HUES64 (cell line): ENCODE results near the gene CES1.
"Not testable (repeated sequence)": the region's sequence is repeated elsewhere in the genome, so short reads cannot be mapped to it uniquely, and the experiment has no call there.

Experiments used
- H3K27ac ChIP-seq: 2 replicates; pipeline ENCODE4 v1.7.0; 2013; ENCODE audit warnings: low read depth, low read length, inconsistent platforms
- H3K27me3 ChIP-seq: 2 replicates; pipeline ENCODE4 v1.6.1; 2013; ENCODE audit warnings: mild to moderate bottlenecking, low read length; ENCODE audit not compliant: insufficient read depth
- H3K36me3 ChIP-seq: 2 replicates; pipeline ENCODE4 v1.6.1; 2013; ENCODE audit warnings: mild to moderate bottlenecking, low read length; ENCODE audit not compliant: insufficient read depth
- H3K4me1 ChIP-seq: 2 replicates; pipeline ENCODE4 v1.6.1; 2013; ENCODE audit warnings: mild to moderate bottlenecking, low read length, moderate library complexity; ENCODE audit not compliant: insufficient read depth
- H3K4me3 ChIP-seq: 2 replicates; pipeline ENCODE4 v1.5.1; 2013; ENCODE audit warnings: mild to moderate bottlenecking, low read length, moderate library complexity
- H3K9ac ChIP-seq: 2 replicates; pipeline ENCODE4 v1.6.1; 2013; ENCODE audit warnings: mild to moderate bottlenecking, low read depth, low read length
- H3K9me3 ChIP-seq: 2 replicates; pipeline ENCODE4 v1.6.1; 2013; ENCODE audit warnings: low read depth, low read length; ENCODE audit not compliant: insufficient read depth
- WGBS: fragments of 150-250, 120-280 bp; methylation state at CpG from one replicate; pipeline ENCODE4 v1.1.7; 2013; ENCODE audit warnings: missing lambda C conversion rate; 5-methylcytosine and 5-hydroxymethylcytosine counted together

The CES1 gene

DNA sequence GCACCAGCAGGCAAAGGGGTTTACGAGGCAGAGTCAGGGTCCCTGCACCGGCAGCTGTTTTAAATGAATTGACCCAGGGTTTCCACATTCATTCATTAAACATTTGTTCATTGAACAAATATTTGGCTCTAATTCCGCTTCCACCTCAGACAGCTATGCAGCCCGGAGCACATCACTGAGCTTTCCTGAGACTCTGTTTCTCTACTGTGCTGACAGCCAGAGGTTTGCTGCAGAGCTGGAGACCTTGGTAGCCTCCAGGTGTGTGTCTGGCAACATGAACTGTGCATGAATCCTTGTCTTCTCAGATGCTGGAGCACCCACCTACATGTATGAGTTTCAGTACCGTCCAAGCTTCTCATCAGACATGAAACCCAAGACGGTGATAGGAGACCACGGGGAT, 42.7 kb downstream of the CES1 start:
- not testable (repeated sequence) for H3K36me3 ChIP-seq, H3K4me1 ChIP-seq, H3K4me3 ChIP-seq, H3K9ac ChIP-seq, H3K9me3 ChIP-seq, H3K27ac ChIP-seq, H3K27me3 ChIP-seq
- WGBS: 96% methylated on average over 2 of the region's 7 CpGs

DNA sequence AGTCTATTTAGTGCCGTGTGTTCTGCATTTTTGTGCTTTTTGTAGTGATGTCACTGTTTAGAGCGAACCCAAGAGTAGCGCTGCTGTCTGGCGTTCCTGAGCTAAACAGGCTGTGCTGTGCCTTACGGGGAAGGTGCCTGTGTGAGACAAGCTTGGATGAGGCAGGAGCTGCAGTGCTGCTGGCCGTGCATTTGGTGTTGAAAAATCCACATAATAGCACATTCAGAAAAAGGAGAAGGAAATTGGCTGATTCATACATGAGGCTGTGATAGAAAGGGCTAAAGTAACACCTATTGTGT, 50.2 kb downstream of the CES1 start:
- H3K27me3 ChIP-seq, H3K9ac ChIP-seq, H3K9me3 ChIP-seq, H3K27ac ChIP-seq, H3K36me3 ChIP-seq, H3K4me3 ChIP-seq, H3K4me1 ChIP-seq: not testable (repeated sequence)
- WGBS: no CpG with 5 or more reads among the region's 6 CpGs

DNA sequence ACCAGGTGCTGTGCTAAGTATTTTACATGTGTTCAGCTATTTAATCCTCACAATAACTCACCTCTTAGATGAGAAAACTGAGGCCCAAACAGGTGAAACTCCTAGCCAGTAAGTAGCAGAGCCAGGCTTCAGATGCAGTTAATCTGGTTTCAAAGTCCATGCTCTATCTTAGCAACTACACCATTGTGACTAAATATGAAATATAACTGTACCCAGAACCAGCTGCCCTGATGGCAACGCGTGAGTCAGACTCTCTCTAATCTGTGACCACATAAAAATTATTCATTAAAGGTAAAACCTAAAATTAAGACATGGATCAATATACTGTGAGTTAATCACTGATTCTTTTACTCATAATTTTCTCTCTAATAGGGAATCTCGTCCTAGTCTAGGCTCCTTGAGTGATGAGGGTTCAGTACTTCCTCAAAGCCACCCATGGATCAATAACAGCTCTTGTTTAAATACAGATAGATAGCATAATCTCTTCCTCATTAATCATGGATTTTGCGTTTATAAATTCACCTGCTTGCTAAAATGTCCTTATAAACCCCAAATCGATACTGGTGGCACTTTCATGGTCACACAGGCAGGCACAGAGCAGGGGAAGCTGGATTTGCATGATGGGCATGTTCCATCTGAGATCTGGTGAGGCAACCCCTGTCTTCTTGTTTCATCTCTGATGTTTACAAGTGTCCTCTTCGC, 50.7 kb downstream of the CES1 start:
- not testable (repeated sequence) for H3K27ac ChIP-seq

DNA sequence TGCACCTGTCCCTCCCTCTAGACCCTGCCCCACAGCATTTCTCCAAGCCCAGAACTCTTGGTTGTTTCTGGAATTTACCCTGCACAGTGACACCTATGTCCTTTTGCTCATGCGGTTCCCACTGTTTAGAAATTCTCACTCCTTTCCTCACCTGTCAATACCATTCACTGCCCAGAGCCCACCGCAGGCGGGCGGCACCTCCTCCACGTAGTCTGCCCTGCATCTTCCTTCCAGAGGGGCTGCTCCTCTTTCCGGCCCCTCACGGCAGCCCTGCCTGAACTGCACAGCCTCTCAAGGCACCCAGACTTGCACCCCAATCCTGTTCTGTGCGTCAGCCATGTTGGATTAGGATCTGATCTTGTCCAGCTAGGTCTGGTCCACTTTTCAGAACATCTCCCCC, 51.4 kb downstream of the CES1 start:
- not testable (repeated sequence) for H3K9ac ChIP-seq, H3K27ac ChIP-seq, H3K4me1 ChIP-seq, H3K27me3 ChIP-seq, H3K9me3 ChIP-seq, H3K4me3 ChIP-seq, H3K36me3 ChIP-seq
- 95% methylated on average over 8 of the region's 8 CpGs for WGBS

More for the DNA sequence above, 50.7 kb downstream of the CES1 start:
- WGBS: 89% methylated on average over 2 of the region's 6 CpGs
- H3K36me3 ChIP-seq, H3K4me1 ChIP-seq, H3K27me3 ChIP-seq, H3K9me3 ChIP-seq, H3K9ac ChIP-seq, H3K4me3 ChIP-seq: not testable (repeated sequence)

DNA sequence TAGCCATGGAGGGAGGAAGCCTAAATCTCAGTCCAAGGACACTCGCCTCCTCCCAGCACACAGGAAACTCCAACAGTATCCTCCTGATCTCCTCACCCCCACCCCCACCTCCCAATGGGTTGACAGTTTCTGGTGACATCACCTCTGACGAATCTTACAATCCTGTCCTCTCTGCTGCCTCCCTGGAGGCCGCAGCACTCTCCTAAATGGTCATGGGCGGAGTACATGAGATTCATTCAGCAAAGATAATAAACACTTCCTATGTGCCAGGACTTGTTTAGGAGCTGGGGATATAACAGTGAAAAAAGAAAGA, 52.8 kb downstream of the CES1 start:
- H3K27me3 ChIP-seq, H3K4me3 ChIP-seq, H3K9ac ChIP-seq, H3K9me3 ChIP-seq, H3K4me1 ChIP-seq, H3K36me3 ChIP-seq, H3K27ac ChIP-seq: not testable (repeated sequence)
- 73% methylated on average over 2 of the region's 4 CpGs for WGBS

DNA sequence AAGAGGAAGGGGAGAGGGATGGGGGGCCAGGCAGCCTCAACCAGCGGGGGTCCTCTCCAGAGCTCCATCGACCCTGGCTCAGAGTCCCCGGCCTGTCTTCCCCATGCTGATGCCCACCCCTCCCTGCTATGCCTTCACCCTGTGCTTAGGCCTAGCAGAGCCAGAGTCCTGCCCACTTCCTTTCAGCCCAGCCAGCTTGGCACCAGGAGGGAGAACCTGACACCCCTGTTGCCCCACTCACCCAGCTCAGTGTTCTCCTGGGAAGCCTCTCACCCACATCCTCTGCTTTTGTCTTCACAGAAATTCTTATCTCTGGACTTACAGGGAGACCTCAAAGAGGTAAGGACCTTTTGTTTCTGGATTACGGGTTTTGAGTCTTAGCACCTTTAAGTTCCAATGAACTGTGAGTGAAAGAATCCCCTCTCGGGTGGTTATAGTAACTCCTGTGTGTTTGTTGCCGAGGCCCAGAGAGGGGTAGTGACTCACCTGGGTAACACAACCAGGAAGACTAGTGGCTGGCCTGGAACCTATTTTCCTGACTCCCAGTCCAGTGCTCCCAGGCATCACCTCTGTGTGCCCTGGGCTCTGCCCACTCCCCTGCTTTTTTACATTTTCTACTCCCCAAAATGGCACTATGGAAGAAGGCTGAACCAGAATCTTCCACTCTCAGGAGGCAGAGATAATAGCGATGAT, 53.3 kb downstream of the CES1 start:
- H3K9me3 ChIP-seq: no peaks in the 10 kb centered on the region
- H3K36me3 ChIP-seq: no peaks in the 10 kb centered on the region
- H3K27me3 ChIP-seq: no peaks in the 10 kb centered on the region
- H3K4me3 ChIP-seq: no peak overlapping the region
- no peak overlapping the region for H3K27ac ChIP-seq
- 84% methylated on average over 7 of the region's 7 CpGs for WGBS
- H3K4me1 ChIP-seq: no peaks in the 10 kb centered on the region
- no peak overlapping the region for H3K9ac ChIP-seq

DNA sequence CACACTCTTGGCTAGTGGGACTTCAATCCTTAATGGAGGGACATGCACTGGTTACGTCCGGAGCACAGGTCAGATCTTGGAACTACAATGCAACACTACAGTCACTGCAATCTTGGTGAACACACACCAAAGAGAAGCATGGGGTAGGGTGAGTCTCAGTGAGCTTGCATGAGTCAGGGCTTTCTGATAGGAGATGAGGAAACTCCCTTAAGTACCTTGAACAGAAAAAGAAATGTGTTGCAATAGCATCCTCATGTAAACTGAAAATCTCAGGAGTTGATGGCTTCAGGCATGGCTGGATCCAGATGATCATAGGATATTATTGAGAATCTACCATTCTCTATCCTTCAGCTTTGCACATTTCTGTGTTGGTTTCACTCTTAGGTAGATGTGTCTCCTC, 54.1 kb downstream of the CES1 start:
- Histone ChIP-seq H3K27me3 (no peaks in the 10 kb centered on the region), H3K36me3 (no peaks in the 10 kb centered on the region), H3K4me3 (no peak overlapping the region), H3K27ac (no peak overlapping the region), H3K9ac (no peak overlapping the region), H3K9me3 (no peaks in the 10 kb centered on the region), H3K4me1 (no peaks in the 10 kb centered on the region)
- WGBS: 100% methylated on average over 2 of the region's 2 CpGs

DNA sequence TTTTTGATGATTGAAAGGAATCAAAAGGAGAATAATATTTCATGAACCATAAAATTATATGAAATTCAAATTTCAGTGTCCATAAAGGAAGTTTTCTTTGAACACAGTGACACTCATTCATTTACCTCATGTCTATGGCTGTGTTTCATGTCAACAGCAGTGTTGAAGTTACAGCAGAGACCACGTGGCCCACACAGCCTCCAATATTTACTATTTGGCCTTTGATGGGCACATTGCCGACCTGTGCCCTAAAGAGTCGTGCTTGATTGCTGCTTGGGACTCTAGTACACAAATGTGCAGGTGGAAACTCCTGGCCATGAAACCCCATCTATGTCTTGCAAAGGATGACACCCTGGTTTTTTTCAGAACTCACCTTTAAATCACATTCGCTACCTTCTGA, 57.0 kb downstream of the CES1 start:
- no peak overlapping the region for H3K4me3 ChIP-seq
- H3K27ac ChIP-seq: no peak overlapping the region
- H3K4me1 ChIP-seq: no peaks in the 10 kb centered on the region
- no peaks in the 10 kb centered on the region for H3K9me3 ChIP-seq
- H3K27me3 ChIP-seq: no peaks in the 10 kb centered on the region
- H3K9ac ChIP-seq: no peak overlapping the region
- no peaks in the 10 kb centered on the region for H3K36me3 ChIP-seq
- WGBS: 94% methylated on average over 3 of the region's 4 CpGs

DNA sequence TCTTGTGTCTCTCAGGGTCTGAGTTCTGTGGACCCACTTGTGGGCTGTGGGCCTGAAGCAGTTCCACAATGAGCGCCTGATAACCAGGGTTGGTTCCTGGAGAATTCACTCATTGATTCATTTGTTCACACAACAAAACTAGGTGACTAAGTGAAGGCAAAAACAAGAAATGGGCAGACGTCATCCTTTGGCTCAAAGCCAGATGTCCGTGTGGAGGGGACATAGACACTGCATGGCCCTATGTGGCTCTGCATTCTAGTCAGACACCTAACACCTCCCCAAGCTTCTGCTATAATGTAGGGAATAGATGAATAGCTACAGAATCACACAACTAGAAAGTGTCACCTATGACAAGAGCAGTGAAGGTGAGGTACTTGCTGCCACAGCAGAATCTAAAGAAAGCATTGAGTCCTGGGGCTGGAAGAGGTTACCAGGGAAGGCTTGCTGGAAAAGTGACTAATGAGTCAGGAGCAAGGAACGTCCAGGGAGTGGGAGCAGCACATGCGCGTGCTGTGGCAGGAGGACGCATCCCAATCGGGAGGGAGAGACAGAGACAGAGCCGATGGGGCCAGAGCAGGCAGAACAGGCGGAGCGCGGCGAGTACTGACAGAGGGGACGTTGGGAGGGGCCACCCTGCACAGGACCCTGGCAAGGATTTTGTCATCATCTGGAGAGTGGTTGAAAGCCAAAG, 58.9 kb downstream of the CES1 start:
- H3K9ac ChIP-seq: no peak overlapping the region
- H3K4me3 ChIP-seq: no peak overlapping the region
- WGBS: 81% methylated on average over 13 of the region's 14 CpGs
- no peaks in the 10 kb centered on the region for H3K9me3 ChIP-seq
- H3K36me3 ChIP-seq: no peaks in the 10 kb centered on the region
- no peaks in the 10 kb centered on the region for H3K4me1 ChIP-seq
- H3K27me3 ChIP-seq: no peaks in the 10 kb centered on the region
- H3K27ac ChIP-seq: no peak overlapping the region

DNA sequence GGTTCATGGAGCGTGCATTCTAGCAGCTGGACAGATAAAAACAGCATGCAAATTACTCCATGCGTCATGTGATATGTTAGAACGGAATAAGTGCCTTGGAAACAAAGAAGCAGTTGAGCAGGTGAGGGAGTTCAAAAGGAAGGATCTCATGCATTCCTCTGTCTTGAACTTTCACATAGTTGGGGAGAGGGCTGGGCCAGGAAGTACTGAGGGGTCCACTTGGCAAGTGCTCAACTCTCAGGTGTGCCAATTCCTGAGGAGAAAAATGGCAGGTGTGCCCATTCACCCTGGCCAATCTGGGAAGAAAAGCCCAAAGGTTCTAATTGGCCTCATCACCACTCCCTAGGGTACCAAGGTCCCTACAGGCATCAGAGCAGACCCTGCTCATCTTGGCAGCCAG, 67.7 kb downstream of the CES1 start:
- no peak overlapping the region for H3K9ac ChIP-seq
- WGBS: 56% methylated on average over 3 of the region's 3 CpGs

DNA sequence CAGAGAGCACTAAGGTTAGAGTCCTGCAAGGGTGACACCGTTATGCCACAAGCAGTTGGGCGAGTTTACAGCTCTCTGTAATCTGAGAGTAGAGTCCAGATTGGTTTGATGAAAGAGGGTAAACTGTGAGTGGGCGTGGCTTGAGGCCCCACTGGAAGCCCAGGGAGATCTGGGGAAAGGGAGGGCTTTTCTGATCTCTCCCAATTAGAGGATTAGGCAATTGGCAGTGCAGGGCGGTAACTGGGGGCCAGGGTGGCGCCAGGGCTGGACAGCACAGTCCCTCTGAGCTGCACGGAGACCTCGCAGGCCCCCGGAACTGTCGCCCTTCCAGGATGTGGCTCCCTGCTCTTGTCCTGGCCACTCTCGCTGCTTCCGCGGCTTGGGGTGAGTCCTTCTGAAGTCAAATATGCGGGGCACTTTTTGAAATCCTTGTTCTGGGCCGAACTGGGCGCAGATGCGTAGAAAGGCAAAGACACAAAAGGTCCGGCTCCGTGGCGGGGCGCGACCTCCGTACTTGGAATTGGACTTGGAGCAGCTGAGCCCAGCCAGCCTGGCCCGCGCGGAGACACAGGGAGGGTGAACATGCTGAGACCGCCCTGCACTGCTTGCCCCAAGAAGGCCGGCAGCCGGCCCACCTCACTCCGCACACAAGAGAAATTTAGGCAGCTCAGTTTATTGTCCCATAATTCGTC, 72.4 kb downstream of the CES1 start:
- no peak overlapping the region for H3K27ac ChIP-seq
- no peak overlapping the region for H3K9ac ChIP-seq
- H3K4me3 ChIP-seq: no peak overlapping the region
- WGBS: 90% methylated on average over 30 of the region's 30 CpGs
- no peaks in the 10 kb centered on the region for H3K9me3 ChIP-seq
- H3K4me1 ChIP-seq: no peaks in the 10 kb centered on the region
- peaks cover 21% of the 10 kb centered on the region for H3K27me3 ChIP-seq
- no peaks in the 10 kb centered on the region for H3K36me3 ChIP-seq

More for the DNA sequence above, 67.7 kb downstream of the CES1 start:
- Histone ChIP-seq H3K4me1 (no peaks in the 10 kb centered on the region), H3K9me3 (no peaks in the 10 kb centered on the region), H3K4me3 (no peak overlapping the region), H3K27me3 (peaks cover 3% of the 10 kb centered on the region; the same call in 1 of the 2 replicates), H3K27ac (no peak overlapping the region), H3K36me3 (no peaks in the 10 kb centered on the region)
